GM18526 (cell line): ENCODE results near the gene C2orf42.

ENCODE experiments used
- POLR2A ChIP-seq: IDR thresholded peaks from 3 replicates; pipeline ENCODE4 v1.6.1; 2011; ENCODE audit not compliant: insufficient read length; ENCODE audit errors: extremely low read depth

C2orf42 gene

GRCh38 chr2:70190418-70191243 lies at the start of gene C2orf42:
Gene C2orf42, minus strand, starts transcription at chr2:70191019. Its CDS starts 9,034 bp downstream, at chr2:70181985.
- TF ChIP-seq POLR2A, result peak; percentile 99

- TF ChIP-seq POLR2A, result no peak
These were observed 49.8 kb upstream of the C2orf42 start for GRCh38 chr2:70240599-70240998.

- TF ChIP-seq POLR2A, result no peak
These were observed 43.1 kb upstream of the C2orf42 start for GRCh38 chr2:70233926-70234325.

GRCh38 chr2:70226781-70227180 lies 36.0 kb upstream of the C2orf42 start:
- no peak for TF ChIP-seq POLR2A

GRCh38 chr2:70214953-70215549 lies 24.2 kb upstream of the C2orf42 start:
- TF ChIP-seq POLR2A, result no peak

GRCh38 chr2:70214365-70214764 lies 23.5 kb upstream of the C2orf42 start:
- TF ChIP-seq POLR2A, result no peak

- no peak for TF ChIP-seq POLR2A
These were observed 21.6 kb upstream of the C2orf42 start for GRCh38 chr2:70212298-70212932.

GRCh38 chr2:70211595-70211994 lies 20.8 kb upstream of the C2orf42 start:
- TF ChIP-seq POLR2A, result no peak

GRCh38 chr2:70204452-70204851 lies 13.6 kb upstream of the C2orf42 start:
- no peak for TF ChIP-seq POLR2A

- TF ChIP-seq POLR2A, result no peak
These were observed 12.3 kb upstream of the C2orf42 start for GRCh38 chr2:70203086-70203485.

GRCh38 chr2:70202236-70202806 lies 11.5 kb upstream of the C2orf42 start:
- no peak for TF ChIP-seq POLR2A

GRCh38 chr2:70201831-70202230 lies 11.0 kb upstream of the C2orf42 start:
- no peak for TF ChIP-seq POLR2A

GRCh38 chr2:70201225-70201768 lies 10.5 kb upstream of the C2orf42 start:
- TF ChIP-seq POLR2A, result no peak

- no peak for TF ChIP-seq POLR2A
These were observed 8.6 kb upstream of the C2orf42 start for GRCh38 chr2:70199320-70199864.

GRCh38 chr2:70192516-70192915 lies 1.7 kb upstream of the C2orf42 start:
- no peak for TF ChIP-seq POLR2A
